SK-N-SH (cell line): Measurements from ENCODE around the gene AGAP1. TPM values are rescaled to one million over a fixed set of nuclear protein-coding genes. Genes with fewer than 3 reads are reported as not detected.

Experiments used
- CTCF ChIA-PET: fragments of 300-600, 350-600 bp; formaldehyde crosslinking; extraction: SDS; loops from one replicate; lab custom pipeline; 2021; lab: Yijun Ruan, JAX
- POLR2A ChIA-PET: fragments of 350-600 bp; sonication (Branson Sonifier 250); formaldehyde crosslinking; extraction: SDS; loops from one replicate; lab custom pipeline; 2020; ENCODE audit warnings: antibody characterized with exemption, inconsistent platforms; lab: Yijun Ruan, JAX
- DNase-seq: peaks from one replicate; pipeline ENCODE4 v3.0.0; 2012
- H2AFZ ChIP-seq: fragments of 200-600 bp; sonication (generic); 2 replicates; pipeline ENCODE4 v1.8.1; 2016; ENCODE audit warnings: antibody characterized with exemption, mild to moderate bottlenecking, low read depth
- H3F3A ChIP-seq: fragments of 200-600 bp; sonication (generic); replicated peaks from 2 replicates; pipeline ENCODE3; 2016; ENCODE audit warnings: antibody characterized with exemption, mild to moderate bottlenecking; ENCODE audit not compliant: insufficient read depth
- H3K27ac ChIP-seq, 2 experiments: fragments of 200-500 bp in 1 of 2; fragments of 200-600 bp in 1 of 2; sonication (Bioruptor generic) in 1 of 2; sonication (generic), shearing (Covaris generic) in 1 of 2; 2 replicates each; pipeline versions ENCODE4 v1.5.1 to v1.6.1; 2014 to 2016; ENCODE audit warnings: low read depth in 2 of 2, inconsistent platforms in 1 of 2, low read length in 1 of 2, mild to moderate bottlenecking in 1 of 2, mixed read lengths in 1 of 2
- H3K27me3 ChIP-seq: fragments of 200-600 bp; sonication (generic), shearing (Covaris generic); 2 replicates; pipeline ENCODE4 v1.6.1; 2016; ENCODE audit warnings: mixed run types; ENCODE audit not compliant: insufficient read depth
- H3K36me3 ChIP-seq, 2 experiments: fragments of 200-500 bp in 1 of 2; fragments of 200-600 bp in 1 of 2; sonication (Bioruptor generic) in 1 of 2; sonication (generic) in 1 of 2; replicated peaks in 1 of 2; 2 replicates each; pipeline versions ENCODE3 to v1.5.1; 2014 to 2016; ENCODE audit warnings: low read length in 1 of 2, mild to moderate bottlenecking in 1 of 2; ENCODE audit not compliant: insufficient read depth in 2 of 2, control insufficient read depth in 1 of 2
- H3K4me1 ChIP-seq, 2 experiments: fragments of 200-500 bp in 1 of 2; fragments of 200-600 bp in 1 of 2; sonication (Bioruptor generic) in 1 of 2; sonication (generic), shearing (Covaris generic) in 1 of 2; 2 replicates each; pipeline versions ENCODE4 v1.5.1 to v1.6.1; 2014 to 2016; ENCODE audit warnings: low read depth in 1 of 2, low read length in 1 of 2, mixed run types in 1 of 2; ENCODE audit not compliant: insufficient read depth in 2 of 2, control insufficient read depth in 1 of 2
- H3K4me2 ChIP-seq: fragments of 200-600 bp; sonication (generic), shearing (Covaris generic); 2 replicates; pipeline ENCODE4 v1.6.1; 2017; ENCODE audit warnings: mixed run types
- H3K4me3 ChIP-seq, 2 experiments: fragments of 200-500 bp in 1 of 2; fragments of 200-600 bp in 1 of 2; sonication (Bioruptor generic) in 1 of 2; sonication (generic), shearing (Covaris generic) in 1 of 2; 2 replicates each; pipeline versions ENCODE4 v1.5.1 to v1.8.1; 2014 to 2016; ENCODE audit warnings: low read depth in 2 of 2, inconsistent platforms in 1 of 2, low read length in 1 of 2, mild to moderate bottlenecking in 1 of 2, mixed read lengths in 1 of 2, moderate library complexity in 1 of 2
- H3K79me2 ChIP-seq: fragments of 200-600 bp; sonication (generic); 2 replicates; pipeline ENCODE4 v1.8.1; 2017; ENCODE audit warnings: mild to moderate bottlenecking; ENCODE audit not compliant: insufficient read depth
- H3K9ac ChIP-seq: fragments of 200-600 bp; sonication (generic); 2 replicates; pipeline ENCODE4 v1.6.1; 2017; ENCODE audit warnings: mixed run types
- H3K9me2 ChIP-seq: fragments of 200-600 bp; sonication (generic); 2 replicates; pipeline ENCODE4 v1.6.1; 2017; ENCODE audit warnings: mixed run types
- H3K9me3 ChIP-seq: fragments of 200-600 bp; sonication (generic); 2 replicates; pipeline ENCODE4 v1.6.1; 2017; ENCODE audit warnings: mixed run types, mild to moderate bottlenecking, moderate library complexity
- H4K20me1 ChIP-seq: fragments of 200-600 bp; sonication (generic); 2 replicates; pipeline ENCODE4 v1.6.1; 2017; ENCODE audit warnings: mild to moderate bottlenecking, mixed run types; ENCODE audit not compliant: insufficient read depth
- CHD2 ChIP-seq: fragments of 150-350 bp; IDR thresholded peaks from 2 replicates; pipeline ENCODE4 v1.6.1; 2018; ENCODE audit warnings: low read length; ENCODE audit not compliant: partially characterized antibody
- ELF1 ChIP-seq: IDR thresholded peaks from 2 replicates; pipeline ENCODE4 v1.4.0; 2012
- FOSL2 ChIP-seq: IDR thresholded peaks from 2 replicates; pipeline ENCODE4 v1.4.0; 2012; ENCODE audit warnings: low read depth, mild to moderate bottlenecking, moderate library complexity, borderline replicate concordance
- FOXJ3 ChIP-seq: sonication (generic); formaldehyde crosslinking; IDR thresholded peaks from 2 replicates; pipeline ENCODE4 v1.5.1; 2020; ENCODE audit warnings: mild to moderate bottlenecking, missing genetic modification reagents
- FOXM1 ChIP-seq: IDR thresholded peaks from 2 replicates; pipeline ENCODE4 v1.4.0; 2012; ENCODE audit warnings: low read depth, mild to moderate bottlenecking
- GATA2 ChIP-seq: sonication (generic); formaldehyde crosslinking; IDR thresholded peaks from 2 replicates; pipeline ENCODE4 v1.5.0; 2020; ENCODE audit warnings: mild to moderate bottlenecking, missing genetic modification reagents
- JUND ChIP-seq: IDR thresholded peaks from 2 replicates; pipeline ENCODE4 v1.4.0; 2012
- MXI1 ChIP-seq: IDR thresholded peaks from 2 replicates; pipeline ENCODE4 v1.6.1; 2012; ENCODE audit warnings: mild to moderate bottlenecking, low read depth, low read length, improper control_type of control experiment
- NFIC ChIP-seq: IDR thresholded peaks from 2 replicates; pipeline ENCODE4 v1.4.0; 2012; ENCODE audit warnings: borderline replicate concordance
- NRF1 ChIP-seq: IDR thresholded peaks from 2 replicates; pipeline ENCODE4 v1.6.1; 2012; ENCODE audit warnings: low read depth, mild to moderate bottlenecking, low read length
- RCOR1 ChIP-seq: fragments of 150-350 bp; IDR thresholded peaks from 2 replicates; pipeline ENCODE4 v1.6.1; 2017; ENCODE audit warnings: antibody characterized with exemption, low read length
- SIN3A ChIP-seq: IDR thresholded peaks from 2 replicates; pipeline ENCODE4 v1.6.1; 2012; ENCODE audit warnings: low read depth, mild to moderate bottlenecking, low read length, moderate library complexity, borderline replicate concordance
- TEAD4 ChIP-seq: IDR thresholded peaks from 2 replicates; pipeline ENCODE4 v1.4.0; 2012; ENCODE audit warnings: mild to moderate bottlenecking, borderline replicate concordance; ENCODE audit not compliant: insufficient read depth
- YY1 ChIP-seq: IDR thresholded peaks from 2 replicates; pipeline ENCODE4 v1.4.0; 2012; ENCODE audit warnings: low read depth, mild to moderate bottlenecking
- WGBS: methylation state at CpG from one replicate; pipeline ENCODE4 v1.1.6; 2017; ENCODE audit warnings: low lambda C conversion rate; 5-methylcytosine and 5-hydroxymethylcytosine counted together
- polyA plus RNA-seq, 3 experiments: library from polyadenylated mRNA; depleted of rRNA; stranded (reverse); fragments of >200 nt; gene quantifications; 2 replicates each; pipeline ENCODE4 v1.2.3, GENCODE V29; 2012
- TF ChIP-seq, protein P1 (sequence below): IDR thresholded peaks from 2 replicates; pipeline ENCODE4 v1.4.0; 2012; ENCODE audit warnings: low read depth, borderline replicate concordance
- TF ChIP-seq, protein P2 (sequence below): fragments of 200-600 bp; sonication (generic); IDR thresholded peaks from 2 replicates; pipeline ENCODE4 v1.6.1; 2017; ENCODE audit warnings: antibody characterized with exemption, mild to moderate bottlenecking, moderate library complexity
- TF ChIP-seq, protein P3 (sequence below): IDR thresholded peaks from 2 replicates; pipeline ENCODE4 v1.6.1; 2012; ENCODE audit warnings: mild to moderate bottlenecking, low read depth, low read length, moderate library complexity
- TF ChIP-seq, protein P4 (sequence below): fragments of 150-350 bp; IDR thresholded peaks from 2 replicates; pipeline ENCODE4 v1.6.1; 2017; ENCODE audit warnings: antibody characterized with exemption, low read length, low read depth, borderline replicate concordance
- TF ChIP-seq, protein P5 (sequence below): IDR thresholded peaks from 2 replicates; pipeline ENCODE4 v1.4.0; 2012; ENCODE audit warnings: low read depth, borderline replicate concordance
- TF ChIP-seq, protein P6 (sequence below): IDR thresholded peaks from 2 replicates; pipeline ENCODE4; 2012
- TF ChIP-seq, protein P7 (sequence below): fragments of 150-350 bp; IDR thresholded peaks from 2 replicates; pipeline ENCODE4 v1.6.1; 2016; ENCODE audit warnings: mild to moderate bottlenecking, low read depth, low read length

The AGAP1 gene
- polyA plus RNA-seq, 1 of the 3 experiments (the other 2 are of a cell fraction): 8.8 TPM

DNA sequence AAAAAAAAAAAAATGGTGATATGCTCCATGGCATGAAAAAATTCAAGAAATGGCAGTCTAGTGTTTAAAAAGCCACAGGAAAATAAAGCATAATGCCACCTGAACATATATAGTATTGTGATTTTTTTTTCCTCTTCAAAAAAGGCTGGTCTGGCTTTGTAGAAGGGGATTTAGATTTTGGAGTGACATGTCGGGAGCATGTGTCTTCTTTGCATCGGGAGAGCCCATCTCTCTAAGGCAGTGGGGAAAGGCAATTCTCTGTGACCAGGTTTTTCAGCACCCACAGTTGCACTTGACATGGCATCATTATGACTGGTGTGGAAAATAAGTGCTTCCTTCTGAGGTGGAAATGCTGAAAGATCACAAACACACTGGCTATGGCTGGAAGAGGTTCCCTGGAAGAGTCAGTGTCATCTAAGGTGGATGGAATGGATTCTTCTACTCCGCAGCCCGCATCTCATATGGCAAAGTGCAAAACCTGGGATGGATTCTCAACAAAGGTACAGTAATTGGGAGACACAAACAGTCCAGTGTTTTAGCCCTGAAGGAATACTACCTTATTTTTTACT is 172.5 kb downstream of the AGAP1 start:
- CTCF ChIA-PET: interaction anchor here (0.8 to 7.3 kb wide), 6 partner anchors 10 to 99 kb away, joined by 3 to 42 read pairs (median 4); no protein-coding TSS in a partner anchor
- 0% methylated on average over 4 of the region's 4 CpGs for WGBS
- POLR2A ChIA-PET: no interaction called here
- Histone ChIP-seq H4K20me1 (peaks cover 38% of the 10 kb centered on the region), H3K79me2 (peaks cover 6% of the 10 kb centered on the region; the same call in 1 of the 2 replicates), H3K9me2 (no peaks in the 10 kb centered on the region), H3K27ac (peak overlapping the region; percentile 35 to 93; a peak in 3 of 4 replicates), H2AFZ (no peak overlapping the region), H3F3A (peaks cover 4% of the 10 kb centered on the region), H3K4me2 (peak overlapping the region; percentile 84), H3K9ac (peak overlapping the region; percentile 43; the same call in 1 of the 2 replicates), H3K9me3 (no peaks in the 10 kb centered on the region), H3K36me3 (no peaks in the 10 kb centered on the region), H3K4me1 (peaks cover 6 to 33% of the 10 kb centered on the region in 2 experiments; a peak in 3 of 4 replicates), H3K27me3 (no peaks in the 10 kb centered on the region), H3K4me3 (peak overlapping the region; percentile 45 to 46)
- DNase-seq: peak; percentile 69
- TF ChIP-seq, protein P1, sequence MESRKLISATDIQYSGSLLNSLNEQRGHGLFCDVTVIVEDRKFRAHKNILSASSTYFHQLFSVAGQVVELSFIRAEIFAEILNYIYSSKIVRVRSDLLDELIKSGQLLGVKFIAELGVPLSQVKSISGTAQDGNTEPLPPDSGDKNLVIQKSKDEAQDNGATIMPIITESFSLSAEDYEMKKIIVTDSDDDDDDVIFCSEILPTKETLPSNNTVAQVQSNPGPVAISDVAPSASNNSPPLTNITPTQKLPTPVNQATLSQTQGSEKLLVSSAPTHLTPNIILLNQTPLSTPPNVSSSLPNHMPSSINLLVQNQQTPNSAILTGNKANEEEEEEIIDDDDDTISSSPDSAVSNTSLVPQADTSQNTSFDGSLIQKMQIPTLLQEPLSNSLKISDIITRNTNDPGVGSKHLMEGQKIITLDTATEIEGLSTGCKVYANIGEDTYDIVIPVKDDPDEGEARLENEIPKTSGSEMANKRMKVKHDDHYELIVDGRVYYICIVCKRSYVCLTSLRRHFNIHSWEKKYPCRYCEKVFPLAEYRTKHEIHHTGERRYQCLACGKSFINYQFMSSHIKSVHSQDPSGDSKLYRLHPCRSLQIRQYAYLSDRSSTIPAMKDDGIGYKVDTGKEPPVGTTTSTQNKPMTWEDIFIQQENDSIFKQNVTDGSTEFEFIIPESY: no peak
- TF ChIP-seq JUND (peak; percentile 66), MXI1 (peak; percentile 93), FOXJ3 (CRISPR knock-in tag) (no peak), CHD2 (no peak), FOXM1 (no peak), SIN3A (no peak), TEAD4 (no peak), YY1 (0 out of 2 replicates have a peak, but pooled peaks have one; percentile 46), FOSL2 (no peak), RCOR1 (peak; percentile 57; the same call in 1 of the 2 replicates), ELF1 (no peak), NRF1 (no peak), GATA2 (no peak), NFIC (no peak)
- TF ChIP-seq, protein P2, sequence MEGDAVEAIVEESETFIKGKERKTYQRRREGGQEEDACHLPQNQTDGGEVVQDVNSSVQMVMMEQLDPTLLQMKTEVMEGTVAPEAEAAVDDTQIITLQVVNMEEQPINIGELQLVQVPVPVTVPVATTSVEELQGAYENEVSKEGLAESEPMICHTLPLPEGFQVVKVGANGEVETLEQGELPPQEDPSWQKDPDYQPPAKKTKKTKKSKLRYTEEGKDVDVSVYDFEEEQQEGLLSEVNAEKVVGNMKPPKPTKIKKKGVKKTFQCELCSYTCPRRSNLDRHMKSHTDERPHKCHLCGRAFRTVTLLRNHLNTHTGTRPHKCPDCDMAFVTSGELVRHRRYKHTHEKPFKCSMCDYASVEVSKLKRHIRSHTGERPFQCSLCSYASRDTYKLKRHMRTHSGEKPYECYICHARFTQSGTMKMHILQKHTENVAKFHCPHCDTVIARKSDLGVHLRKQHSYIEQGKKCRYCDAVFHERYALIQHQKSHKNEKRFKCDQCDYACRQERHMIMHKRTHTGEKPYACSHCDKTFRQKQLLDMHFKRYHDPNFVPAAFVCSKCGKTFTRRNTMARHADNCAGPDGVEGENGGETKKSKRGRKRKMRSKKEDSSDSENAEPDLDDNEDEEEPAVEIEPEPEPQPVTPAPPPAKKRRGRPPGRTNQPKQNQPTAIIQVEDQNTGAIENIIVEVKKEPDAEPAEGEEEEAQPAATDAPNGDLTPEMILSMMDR: no peak
- TF ChIP-seq, protein P3, sequence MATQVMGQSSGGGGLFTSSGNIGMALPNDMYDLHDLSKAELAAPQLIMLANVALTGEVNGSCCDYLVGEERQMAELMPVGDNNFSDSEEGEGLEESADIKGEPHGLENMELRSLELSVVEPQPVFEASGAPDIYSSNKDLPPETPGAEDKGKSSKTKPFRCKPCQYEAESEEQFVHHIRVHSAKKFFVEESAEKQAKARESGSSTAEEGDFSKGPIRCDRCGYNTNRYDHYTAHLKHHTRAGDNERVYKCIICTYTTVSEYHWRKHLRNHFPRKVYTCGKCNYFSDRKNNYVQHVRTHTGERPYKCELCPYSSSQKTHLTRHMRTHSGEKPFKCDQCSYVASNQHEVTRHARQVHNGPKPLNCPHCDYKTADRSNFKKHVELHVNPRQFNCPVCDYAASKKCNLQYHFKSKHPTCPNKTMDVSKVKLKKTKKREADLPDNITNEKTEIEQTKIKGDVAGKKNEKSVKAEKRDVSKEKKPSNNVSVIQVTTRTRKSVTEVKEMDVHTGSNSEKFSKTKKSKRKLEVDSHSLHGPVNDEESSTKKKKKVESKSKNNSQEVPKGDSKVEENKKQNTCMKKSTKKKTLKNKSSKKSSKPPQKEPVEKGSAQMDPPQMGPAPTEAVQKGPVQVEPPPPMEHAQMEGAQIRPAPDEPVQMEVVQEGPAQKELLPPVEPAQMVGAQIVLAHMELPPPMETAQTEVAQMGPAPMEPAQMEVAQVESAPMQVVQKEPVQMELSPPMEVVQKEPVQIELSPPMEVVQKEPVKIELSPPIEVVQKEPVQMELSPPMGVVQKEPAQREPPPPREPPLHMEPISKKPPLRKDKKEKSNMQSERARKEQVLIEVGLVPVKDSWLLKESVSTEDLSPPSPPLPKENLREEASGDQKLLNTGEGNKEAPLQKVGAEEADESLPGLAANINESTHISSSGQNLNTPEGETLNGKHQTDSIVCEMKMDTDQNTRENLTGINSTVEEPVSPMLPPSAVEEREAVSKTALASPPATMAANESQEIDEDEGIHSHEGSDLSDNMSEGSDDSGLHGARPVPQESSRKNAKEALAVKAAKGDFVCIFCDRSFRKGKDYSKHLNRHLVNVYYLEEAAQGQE: no peak
- TF ChIP-seq, protein P4, sequence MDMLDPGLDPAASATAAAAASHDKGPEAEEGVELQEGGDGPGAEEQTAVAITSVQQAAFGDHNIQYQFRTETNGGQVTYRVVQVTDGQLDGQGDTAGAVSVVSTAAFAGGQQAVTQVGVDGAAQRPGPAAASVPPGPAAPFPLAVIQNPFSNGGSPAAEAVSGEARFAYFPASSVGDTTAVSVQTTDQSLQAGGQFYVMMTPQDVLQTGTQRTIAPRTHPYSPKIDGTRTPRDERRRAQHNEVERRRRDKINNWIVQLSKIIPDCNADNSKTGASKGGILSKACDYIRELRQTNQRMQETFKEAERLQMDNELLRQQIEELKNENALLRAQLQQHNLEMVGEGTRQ: no peak
- TF ChIP-seq, protein P5, sequence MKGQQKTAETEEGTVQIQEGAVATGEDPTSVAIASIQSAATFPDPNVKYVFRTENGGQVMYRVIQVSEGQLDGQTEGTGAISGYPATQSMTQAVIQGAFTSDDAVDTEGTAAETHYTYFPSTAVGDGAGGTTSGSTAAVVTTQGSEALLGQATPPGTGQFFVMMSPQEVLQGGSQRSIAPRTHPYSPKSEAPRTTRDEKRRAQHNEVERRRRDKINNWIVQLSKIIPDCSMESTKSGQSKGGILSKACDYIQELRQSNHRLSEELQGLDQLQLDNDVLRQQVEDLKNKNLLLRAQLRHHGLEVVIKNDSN: no peak
- TF ChIP-seq, protein P6, sequence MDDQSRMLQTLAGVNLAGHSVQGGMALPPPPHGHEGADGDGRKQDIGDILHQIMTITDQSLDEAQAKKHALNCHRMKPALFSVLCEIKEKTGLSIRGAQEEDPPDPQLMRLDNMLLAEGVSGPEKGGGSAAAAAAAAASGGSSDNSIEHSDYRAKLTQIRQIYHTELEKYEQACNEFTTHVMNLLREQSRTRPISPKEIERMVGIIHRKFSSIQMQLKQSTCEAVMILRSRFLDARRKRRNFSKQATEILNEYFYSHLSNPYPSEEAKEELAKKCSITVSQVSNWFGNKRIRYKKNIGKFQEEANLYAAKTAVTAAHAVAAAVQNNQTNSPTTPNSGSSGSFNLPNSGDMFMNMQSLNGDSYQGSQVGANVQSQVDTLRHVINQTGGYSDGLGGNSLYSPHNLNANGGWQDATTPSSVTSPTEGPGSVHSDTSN: no peak; the same call in 1 of the 2 replicates
- TF ChIP-seq, protein P7, sequence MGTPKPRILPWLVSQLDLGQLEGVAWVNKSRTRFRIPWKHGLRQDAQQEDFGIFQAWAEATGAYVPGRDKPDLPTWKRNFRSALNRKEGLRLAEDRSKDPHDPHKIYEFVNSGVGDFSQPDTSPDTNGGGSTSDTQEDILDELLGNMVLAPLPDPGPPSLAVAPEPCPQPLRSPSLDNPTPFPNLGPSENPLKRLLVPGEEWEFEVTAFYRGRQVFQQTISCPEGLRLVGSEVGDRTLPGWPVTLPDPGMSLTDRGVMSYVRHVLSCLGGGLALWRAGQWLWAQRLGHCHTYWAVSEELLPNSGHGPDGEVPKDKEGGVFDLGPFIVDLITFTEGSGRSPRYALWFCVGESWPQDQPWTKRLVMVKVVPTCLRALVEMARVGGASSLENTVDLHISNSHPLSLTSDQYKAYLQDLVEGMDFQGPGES: no peak
